D341Med (cell line): Measurements from ENCODE around the gene PHLDB3.

Source experiments
- DNase-seq: peaks from one replicate; pipeline ENCODE4 v3.0.0; 2012; ENCODE audit warnings: low spot score

The PHLDB3 gene

GRCh38 chr19:43496960-43497359, 7.6 kb downstream of the PHLDB3 start:
- DNase-seq = no peak

GRCh38 chr19:43495082-43495481, 9.5 kb downstream of the PHLDB3 start:
- DNase-seq = no peak

GRCh38 chr19:43490759-43491158, 13.8 kb downstream of the PHLDB3 start:
- DNase-seq = no peak

GRCh38 chr19:43489979-43490599, 14.5 kb downstream of the PHLDB3 start:
- DNase-seq = no peak

- no peak for DNase-seq
Measured at GRCh38 chr19:43489310-43489709, 15.2 kb downstream of the PHLDB3 start.

- DNase-seq = no peak
Measured at GRCh38 chr19:43488179-43488578, 16.4 kb downstream of the PHLDB3 start.

GRCh38 chr19:43486412-43486811, 18.1 kb downstream of the PHLDB3 start:
- no peak for DNase-seq

GRCh38 chr19:43485951-43486350, 18.6 kb downstream of the PHLDB3 start:
- no peak for DNase-seq

GRCh38 chr19:43483281-43483680, 21.3 kb downstream of the PHLDB3 start:
- DNase-seq = no peak

GRCh38 chr19:43482193-43482592, 22.4 kb downstream of the PHLDB3 start:
- no peak for DNase-seq

- DNase-seq = no peak
Measured at GRCh38 chr19:43481701-43482100, 22.8 kb downstream of the PHLDB3 start.

GRCh38 chr19:43480574-43480973, 24.0 kb downstream of the PHLDB3 start:
- no peak for DNase-seq

- DNase-seq = no peak
Measured at GRCh38 chr19:43479961-43480561, 24.5 kb downstream of the PHLDB3 start.

- DNase-seq = no peak
Measured at GRCh38 chr19:43479226-43479625, 25.3 kb downstream of the PHLDB3 start.

GRCh38 chr19:43478323-43478722, 26.2 kb downstream of the PHLDB3 start:
- no peak for DNase-seq

- DNase-seq = no peak
Measured at GRCh38 chr19:43476606-43477005, 27.9 kb downstream of the PHLDB3 start.

- DNase-seq = peak; percentile 98
Measured at GRCh38 chr19:43474986-43475705, 29.4 kb downstream of the PHLDB3 start.

GRCh38 chr19:43474487-43474886, 30.1 kb downstream of the PHLDB3 start:
- no peak for DNase-seq

- no peak for DNase-seq
Measured at GRCh38 chr19:43471091-43471490, 33.5 kb downstream of the PHLDB3 start.

- DNase-seq = no peak
Measured at GRCh38 chr19:43470288-43470687, 34.3 kb downstream of the PHLDB3 start.

GRCh38 chr19:43469160-43469480, 35.4 kb downstream of the PHLDB3 start:
- DNase-seq = no peak

GRCh38 chr19:43468354-43469159, 36.0 kb downstream of the PHLDB3 start:
- no peak for DNase-seq

- DNase-seq = no peak
Measured at GRCh38 chr19:43467730-43468129, 36.8 kb downstream of the PHLDB3 start.
